ENCODE results near the gene PPP2R3B. TPM values are rescaled to one million over a fixed set of nuclear protein-coding genes. Genes with fewer than 3 reads are reported as not detected.

The PPP2R3B gene
- total RNA-seq, 4 donors from 2014 or later = 4.1 to 16.1 (median 9.4) TPM

- H3K4me1 ChIP-seq = peaks cover 0 to 13% of the 10 kb centered on the region in 2 donors
- H3K4me3 ChIP-seq = no peak overlapping the region
- no peaks in the 10 kb centered on the region for H3K9me3 ChIP-seq
- no peak for TF ChIP-seq CTCF (IDR thresholded peaks at IDR 0.05)
- TF ChIP-seq POLR2A (IDR thresholded peaks at IDR 0.05) = no peak
- DNase-seq = peak in 1 of 2 donors; percentile 19
- H3K27me3 ChIP-seq = no peaks in the 10 kb centered on the region
- intact Hi-C loops (cut with DNase I; ENCODE audit: low total_unique reads) = no loop called here
- no peaks in the 10 kb centered on the region for H3K36me3 ChIP-seq
- no peak overlapping the region for H3K27ac ChIP-seq
These were observed 70.1 kb downstream of the PPP2R3B start for GRCh38 chrX:316351-317325.

GRCh38 chrX:314781-315595, 71.7 kb downstream of the PPP2R3B start:
- intact Hi-C loops (cut with DNase I; ENCODE audit: low total_unique reads) = no loop called here
- peaks cover 0 to 6% of the 10 kb centered on the region in 2 donors for H3K4me1 ChIP-seq
- no peaks in the 10 kb centered on the region for H3K36me3 ChIP-seq
- no peak for DNase-seq
- no peak overlapping the region for H3K4me3 ChIP-seq
- H3K27me3 ChIP-seq = no peaks in the 10 kb centered on the region
- no peak for TF ChIP-seq CTCF (IDR thresholded peaks at IDR 0.05)
- TF ChIP-seq POLR2A (IDR thresholded peaks at IDR 0.05) = no peak
- H3K9me3 ChIP-seq = no peaks in the 10 kb centered on the region
- no peak overlapping the region for H3K27ac ChIP-seq

GRCh38 chrX:314049-314448, 72.7 kb downstream of the PPP2R3B start:
- no peaks in the 10 kb centered on the region for H3K9me3 ChIP-seq
- H3K27me3 ChIP-seq = no peaks in the 10 kb centered on the region
- H3K36me3 ChIP-seq = no peaks in the 10 kb centered on the region
- DNase-seq = no peak
- H3K4me3 ChIP-seq = no peak overlapping the region
- no peaks in the 10 kb centered on the region for H3K4me1 ChIP-seq
- no peak overlapping the region for H3K27ac ChIP-seq
- TF ChIP-seq CTCF (IDR thresholded peaks at IDR 0.05) = no peak
- no peak for TF ChIP-seq POLR2A (IDR thresholded peaks at IDR 0.05)
- intact Hi-C loops (cut with DNase I; ENCODE audit: low total_unique reads) = no loop called here

GRCh38 chrX:313546-313945, 73.2 kb downstream of the PPP2R3B start:
- no peaks in the 10 kb centered on the region for H3K4me1 ChIP-seq

More at GRCh38 chrX:313546-313945, 73.2 kb downstream of the PPP2R3B start:
- Histone ChIP-seq H3K4me3 (no peak overlapping the region), H3K9me3 (no peaks in the 10 kb centered on the region), H3K27me3 (no peaks in the 10 kb centered on the region), H3K27ac (no peak overlapping the region), H3K36me3 (no peaks in the 10 kb centered on the region)
- TF ChIP-seq POLR2A (IDR thresholded peaks at IDR 0.05) (no peak), CTCF (IDR thresholded peaks at IDR 0.05) (no peak)
- intact Hi-C loops (cut with DNase I; ENCODE audit: low total_unique reads) = no loop called here
- DNase-seq = no peak
